Fibroblast of villous mesenchyme (primary cell): ENCODE measurements around the gene KRT14. TPM values are rescaled to one million over a fixed set of nuclear protein-coding genes. Genes with fewer than 3 reads are reported as not detected.

ENCODE experiments used
- DNase-seq: peaks from one replicate; pipeline ENCODE4 v3.0.0-alpha.2; 2010; ENCODE audit warnings: low read depth
- H3K4me3 ChIP-seq: 2 replicates; pipeline ENCODE4 v1.5.1; 2011; ENCODE audit warnings: low read depth, mild to moderate bottlenecking, low read length
- CTCF ChIP-seq: IDR thresholded peaks from 2 replicates; pipeline ENCODE4 v1.5.1; 2012; ENCODE audit warnings: low read depth, mild to moderate bottlenecking, low read length; ENCODE audit not compliant: insufficient read depth
- total RNA-seq: library from RNA; depleted of rRNA; stranded (reverse); fragments of >200 nt; gene quantifications from 2 replicates; pipeline ENCODE4 v1.2.3, GENCODE V29; 2012

KRT14 gene
- total RNA-seq, 1 donor = not detected

- no peak overlapping the region for H3K4me3 ChIP-seq
- TF ChIP-seq CTCF = no peak
- no peak for DNase-seq
Observed at GRCh38 chr17:41600318-41600717, 13.6 kb upstream of the KRT14 start.

GRCh38 chr17:41599680-41600079 lies 13.0 kb upstream of the KRT14 start:
- no peak for TF ChIP-seq CTCF
- no peak overlapping the region for H3K4me3 ChIP-seq
- DNase-seq = no peak

GRCh38 chr17:41595585-41595984 lies 8.9 kb upstream of the KRT14 start:
- DNase-seq = no peak
- H3K4me3 ChIP-seq = no peak overlapping the region

GRCh38 chr17:41594363-41594915 lies 7.7 kb upstream of the KRT14 start:
- TF ChIP-seq CTCF = no peak
- H3K4me3 ChIP-seq = no peak overlapping the region
- DNase-seq = no peak

More at GRCh38 chr17:41595585-41595984, 8.9 kb upstream of the KRT14 start:
- no peak for TF ChIP-seq CTCF

- TF ChIP-seq CTCF = no peak
- no peak for DNase-seq
- no peak overlapping the region for H3K4me3 ChIP-seq
Observed at GRCh38 chr17:41593306-41593981, 6.7 kb upstream of the KRT14 start.

- no peak for TF ChIP-seq CTCF
- H3K4me3 ChIP-seq = no peak overlapping the region
- DNase-seq = no peak
Observed at GRCh38 chr17:41592601-41593305, 6.1 kb upstream of the KRT14 start.
